ENCODE data around the gene EAF2. TPM values are rescaled to one million over a fixed set of nuclear protein-coding genes. Genes with fewer than 3 reads are reported as not detected.

Gene EAF2
- total RNA-seq, 1 donor = 1.4 TPM

- Histone ChIP-seq H4K20me1 (ENCODE audit: insufficient read depth, low read length) (no peaks in the 10 kb centered on the region), H3K4me1 (ENCODE audit: insufficient read depth, low read length) (no peaks in the 10 kb centered on the region), H3K36me3 (ENCODE audit: insufficient read depth, low read length) (no peaks in the 10 kb centered on the region), H3K4me3 (ENCODE audit: insufficient read depth, low read length) (no peak overlapping the region), H3K4me2 (ENCODE audit: insufficient read depth, low read length) (no peak overlapping the region), H2AFZ (ENCODE audit: low read length) (no peak overlapping the region), H3K27me3 (ENCODE audit: insufficient read depth, low read length) (no peaks in the 10 kb centered on the region), H3K79me2 (ENCODE audit: insufficient read depth, low read length) (no peaks in the 10 kb centered on the region), H3K27ac (ENCODE audit: low read depth, low read length) (no peak overlapping the region), H3K9me3 (ENCODE audit: low read depth, low read length) (no peaks in the 10 kb centered on the region)
- no peak for TF ChIP-seq CTCF (IDR thresholded peaks at IDR 0.05; ENCODE audit: extremely low read depth, low read depth, low read length)
- DNase-seq (ENCODE audit: insufficient read length, low spot score, missing footprints) = no peak
Observed at GRCh38 chr3:121870717-121871116, 35.7 kb downstream of the EAF2 start.

DNA sequence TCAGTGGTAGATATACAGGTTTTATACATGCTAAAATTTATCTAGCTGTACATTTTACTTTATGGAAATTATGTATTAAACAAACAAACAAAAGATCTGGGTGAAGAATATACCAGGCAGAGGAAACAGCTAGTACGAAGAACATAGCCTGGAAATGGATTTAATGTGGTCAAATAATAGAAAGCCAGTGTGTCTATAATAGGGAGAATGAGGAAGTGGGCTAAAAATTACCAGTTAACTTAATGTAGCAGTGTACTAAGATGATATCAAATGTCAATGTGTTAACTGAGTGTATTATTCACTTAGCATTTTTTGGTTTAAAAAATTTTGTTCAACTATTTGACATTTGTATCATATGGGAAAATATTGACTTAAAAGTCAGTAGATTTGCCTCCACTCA, 36.4 kb downstream of the EAF2 start:
- Histone ChIP-seq H3K36me3 (ENCODE audit: insufficient read depth, low read length) (no peaks in the 10 kb centered on the region), H3K4me1 (ENCODE audit: insufficient read depth, low read length) (no peaks in the 10 kb centered on the region), H3K79me2 (ENCODE audit: insufficient read depth, low read length) (no peaks in the 10 kb centered on the region), H4K20me1 (ENCODE audit: insufficient read depth, low read length) (no peaks in the 10 kb centered on the region), H3K27me3 (ENCODE audit: insufficient read depth, low read length) (no peaks in the 10 kb centered on the region), H3K4me3 (ENCODE audit: insufficient read depth, low read length) (no peak overlapping the region), H3K9me3 (ENCODE audit: low read depth, low read length) (no peaks in the 10 kb centered on the region), H2AFZ (ENCODE audit: low read length) (no peak overlapping the region), H3K4me2 (ENCODE audit: insufficient read depth, low read length) (no peak overlapping the region), H3K27ac (ENCODE audit: low read depth, low read length) (no peak overlapping the region)
- TF ChIP-seq CTCF (IDR thresholded peaks at IDR 0.05; ENCODE audit: extremely low read depth, low read depth, low read length) = no peak
- DNase-seq (ENCODE audit: insufficient read length, low spot score, missing footprints) = no peak

GRCh38 chr3:121878411-121878810, 43.4 kb downstream of the EAF2 start:
- no peak overlapping the region for H3K27ac ChIP-seq (ENCODE audit: low read depth, low read length)
- no peak overlapping the region for H3K4me2 ChIP-seq (ENCODE audit: insufficient read depth, low read length)
- no peaks in the 10 kb centered on the region for H3K27me3 ChIP-seq (ENCODE audit: insufficient read depth, low read length)
- H4K20me1 ChIP-seq (ENCODE audit: insufficient read depth, low read length) = no peaks in the 10 kb centered on the region
- H3K9me3 ChIP-seq (ENCODE audit: low read depth, low read length) = no peaks in the 10 kb centered on the region
- no peaks in the 10 kb centered on the region for H3K4me1 ChIP-seq (ENCODE audit: insufficient read depth, low read length)
- no peak overlapping the region for H3K4me3 ChIP-seq (ENCODE audit: insufficient read depth, low read length)
- no peak for TF ChIP-seq CTCF (IDR thresholded peaks at IDR 0.05; ENCODE audit: extremely low read depth, low read depth, low read length)
- DNase-seq (ENCODE audit: insufficient read length, low spot score, missing footprints) = no peak
- H3K36me3 ChIP-seq (ENCODE audit: insufficient read depth, low read length) = no peaks in the 10 kb centered on the region
- no peak overlapping the region for H2AFZ ChIP-seq (ENCODE audit: low read length)
- no peaks in the 10 kb centered on the region for H3K79me2 ChIP-seq (ENCODE audit: insufficient read depth, low read length)

DNA sequence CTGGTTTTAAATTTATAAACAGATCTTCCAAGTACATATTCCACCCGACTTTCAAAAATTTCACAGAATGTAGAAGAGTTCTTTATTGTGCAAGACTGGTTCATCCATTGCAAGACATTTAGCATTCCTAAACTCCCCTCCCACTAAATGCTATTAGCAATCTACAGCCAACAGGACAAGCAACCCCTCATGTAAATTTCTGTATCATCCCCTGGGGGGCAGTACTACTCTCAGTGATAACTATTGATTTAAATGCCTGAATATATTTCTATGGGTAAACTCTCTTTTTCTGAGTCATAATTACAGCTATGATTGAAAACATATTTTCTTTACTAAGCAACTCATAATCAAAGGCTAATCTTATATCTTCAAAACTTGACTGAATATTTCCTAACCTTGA, 48.5 kb downstream of the EAF2 start:
- Histone ChIP-seq H3K36me3 (ENCODE audit: insufficient read depth, low read length) (no peaks in the 10 kb centered on the region), H3K4me3 (ENCODE audit: insufficient read depth, low read length) (no peak overlapping the region), H3K79me2 (ENCODE audit: insufficient read depth, low read length) (no peaks in the 10 kb centered on the region), H3K4me2 (ENCODE audit: insufficient read depth, low read length) (no peak overlapping the region), H3K4me1 (ENCODE audit: insufficient read depth, low read length) (no peaks in the 10 kb centered on the region), H3K9me3 (ENCODE audit: low read depth, low read length) (no peaks in the 10 kb centered on the region), H3K27me3 (ENCODE audit: insufficient read depth, low read length) (no peaks in the 10 kb centered on the region), H4K20me1 (ENCODE audit: insufficient read depth, low read length) (no peaks in the 10 kb centered on the region), H2AFZ (ENCODE audit: low read length) (no peak overlapping the region), H3K27ac (ENCODE audit: low read depth, low read length) (no peak overlapping the region)
- TF ChIP-seq CTCF (IDR thresholded peaks at IDR 0.05; ENCODE audit: extremely low read depth, low read depth, low read length) = peak; percentile 51
- DNase-seq (ENCODE audit: insufficient read length, low spot score, missing footprints) = peak; percentile 27
